Measurements from ENCODE around the gene PECR. TPM values are rescaled to one million over a fixed set of nuclear protein-coding genes. Genes with fewer than 3 reads are reported as not detected.
"Not testable (repeated sequence)": the region's sequence is repeated elsewhere in the genome, so short reads cannot be mapped to it uniquely, and the experiment has no call there.

The PECR gene
- total RNA-seq, 1 donor from 2014 or later: 32.2 TPM

DNA sequence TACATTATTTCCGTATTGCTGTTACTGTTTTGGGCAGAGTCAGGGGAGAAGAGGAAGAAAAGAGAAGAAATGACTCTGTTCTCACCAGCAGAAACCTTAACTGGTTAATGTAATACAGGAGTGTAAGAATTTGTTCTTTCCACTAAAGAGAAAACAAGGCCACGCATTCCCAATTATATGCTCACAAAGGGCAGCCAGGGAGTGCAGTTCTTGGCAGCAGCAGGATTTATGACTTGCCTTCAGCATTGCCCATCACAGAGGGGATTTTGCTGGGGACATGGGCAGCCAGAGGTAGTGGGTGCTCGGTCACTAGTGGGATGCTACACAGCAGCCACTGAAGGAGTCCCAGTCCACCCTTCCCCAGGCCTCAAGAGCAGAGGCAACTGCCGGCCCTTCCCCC lies 86.7 kb downstream of the PECR start:
- intact Hi-C loops (cut with DNase I): no loop called here
- Histone ChIP-seq H3K4me3 (no peak overlapping the region), H3K27me3 (no peaks in the 10 kb centered on the region)

DNA sequence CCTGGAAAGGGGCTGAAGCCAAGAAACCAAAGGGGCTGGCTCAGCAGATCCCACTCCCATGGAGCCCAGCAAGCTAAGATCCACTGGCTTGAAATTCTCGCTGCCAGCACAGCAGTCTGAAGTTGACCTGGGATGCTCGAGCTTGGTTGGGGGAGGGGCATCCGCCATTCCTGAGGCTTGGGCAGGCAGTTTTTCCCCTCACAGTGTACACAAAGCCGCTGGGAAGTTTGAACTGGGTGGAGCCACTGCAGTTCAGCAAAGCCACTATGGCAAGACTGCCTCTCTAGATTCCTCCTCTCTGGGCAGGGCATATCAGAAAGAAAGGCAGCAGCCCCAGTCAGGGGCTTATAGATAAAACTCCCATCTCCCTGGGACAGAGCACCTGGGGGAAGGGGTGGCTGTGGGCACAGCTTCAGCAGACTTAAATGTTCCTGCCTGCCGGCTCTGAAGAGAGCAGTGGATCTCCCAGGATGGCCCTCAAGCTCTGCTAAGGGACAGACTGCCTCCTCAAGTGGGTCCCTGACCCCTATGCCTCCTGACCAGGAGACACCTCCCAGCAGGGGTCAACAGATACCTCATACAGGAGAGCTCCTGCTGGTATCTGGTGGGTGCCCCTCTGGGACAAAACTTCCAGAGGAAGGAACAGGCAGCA lies 92.9 kb downstream of the PECR start:
- H3K9me3 ChIP-seq; H3K27me3 ChIP-seq; H3K36me3 ChIP-seq; H3K27ac ChIP-seq; DNase-seq (ENCODE audit: low spot score in 2 of 2); H3K4me1 ChIP-seq; intact Hi-C loops (cut with DNase I); H3K4me3 ChIP-seq: not testable (repeated sequence)

More for the DNA sequence above, 86.7 kb downstream of the PECR start:
- H3K27ac ChIP-seq: no peak overlapping the region
- no peaks in the 10 kb centered on the region for H3K9me3 ChIP-seq
- no peaks in the 10 kb centered on the region for H3K36me3 ChIP-seq
- TF ChIP-seq, protein P1, sequence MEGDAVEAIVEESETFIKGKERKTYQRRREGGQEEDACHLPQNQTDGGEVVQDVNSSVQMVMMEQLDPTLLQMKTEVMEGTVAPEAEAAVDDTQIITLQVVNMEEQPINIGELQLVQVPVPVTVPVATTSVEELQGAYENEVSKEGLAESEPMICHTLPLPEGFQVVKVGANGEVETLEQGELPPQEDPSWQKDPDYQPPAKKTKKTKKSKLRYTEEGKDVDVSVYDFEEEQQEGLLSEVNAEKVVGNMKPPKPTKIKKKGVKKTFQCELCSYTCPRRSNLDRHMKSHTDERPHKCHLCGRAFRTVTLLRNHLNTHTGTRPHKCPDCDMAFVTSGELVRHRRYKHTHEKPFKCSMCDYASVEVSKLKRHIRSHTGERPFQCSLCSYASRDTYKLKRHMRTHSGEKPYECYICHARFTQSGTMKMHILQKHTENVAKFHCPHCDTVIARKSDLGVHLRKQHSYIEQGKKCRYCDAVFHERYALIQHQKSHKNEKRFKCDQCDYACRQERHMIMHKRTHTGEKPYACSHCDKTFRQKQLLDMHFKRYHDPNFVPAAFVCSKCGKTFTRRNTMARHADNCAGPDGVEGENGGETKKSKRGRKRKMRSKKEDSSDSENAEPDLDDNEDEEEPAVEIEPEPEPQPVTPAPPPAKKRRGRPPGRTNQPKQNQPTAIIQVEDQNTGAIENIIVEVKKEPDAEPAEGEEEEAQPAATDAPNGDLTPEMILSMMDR (IDR thresholded peaks at IDR 0.05): no peak
- no peak for DNase-seq (ENCODE audit: low spot score in 2 of 2)
- H3K4me1 ChIP-seq: no peaks in the 10 kb centered on the region

Other genes with a start within 250 kb of the PECR start
- not detected for gene MREG, start 68.3 kb downstream of the PECR start, total RNA-seq
- gene TMEM169, start 110 bp upstream of the PECR start, total RNA-seq: 7.3 TPM
- gene XRCC5, start 27.5 kb upstream of the PECR start, total RNA-seq: 45.4 TPM